ENCODE measurements around the gene CCDC17. TPM values are rescaled to one million over a fixed set of nuclear protein-coding genes. Genes with fewer than 3 reads are reported as not detected.

CCDC17 gene
- total RNA-seq, 2 donors from 2014 or later = 2.5 to 5.1 TPM

GRCh38 chr1:45656573-45657226 lies 32.8 kb upstream of the CCDC17 start:
- WGBS, 2 experiments (ENCODE audit: insufficient coverage in 1 of 2, insufficient read length in 1 of 2) = 98 to 100% methylated on average over 1 to 3 of the region's 3 CpGs
- Histone ChIP-seq H3K4me1 (ENCODE audit: control insufficient read depth, insufficient read depth, low read length) (no peaks in the 10 kb centered on the region), H3K9ac (ENCODE audit: extremely low read depth, low read length, poor library complexity, severe bottlenecking) (no peak overlapping the region), H3K9me3 (ENCODE audit: control insufficient read depth, low read length) (no peaks in the 10 kb centered on the region), H3K36me3 (ENCODE audit: control insufficient read depth, insufficient read depth, low read length) (peaks cover 91% of the 10 kb centered on the region), H3K27ac (ENCODE audit: low read depth, low read length) (no peak overlapping the region), H3K4me3 (ENCODE audit: low read length) (no peak overlapping the region), H3K27me3 (ENCODE audit: control insufficient read depth, insufficient read depth, low read length, poor library complexity, severe bottlenecking) (no peaks in the 10 kb centered on the region)
- H3K9me3 Mint-ChIP-seq = no peaks in the 10 kb centered on the region
- TF ChIP-seq CTCF (conservative IDR thresholded peaks at IDR 0.05) = no peak
- peaks cover 81% of the 10 kb centered on the region for H3K36me3 Mint-ChIP-seq (ENCODE audit: low read depth)
- no peaks in the 10 kb centered on the region for H3K27me3 Mint-ChIP-seq (ENCODE audit: insufficient read depth)
- H3K4me1 Mint-ChIP-seq = no peaks in the 10 kb centered on the region
- no peak overlapping the region for H3K27ac Mint-ChIP-seq
- no peak overlapping the region for H3K4me3 Mint-ChIP-seq
- DNase-seq = no peak

GRCh38 chr1:45654540-45655280 lies 30.9 kb upstream of the CCDC17 start:
- Histone ChIP-seq H3K36me3 (ENCODE audit: control insufficient read depth, insufficient read depth, low read length) (peaks cover 98% of the 10 kb centered on the region), H3K9ac (ENCODE audit: extremely low read depth, low read length, poor library complexity, severe bottlenecking) (no peak overlapping the region), H3K4me3 (ENCODE audit: low read length) (no peak overlapping the region), H3K9me3 (ENCODE audit: control insufficient read depth, low read length) (no peaks in the 10 kb centered on the region), H3K4me1 (ENCODE audit: control insufficient read depth, insufficient read depth, low read length) (no peaks in the 10 kb centered on the region), H3K27me3 (ENCODE audit: control insufficient read depth, insufficient read depth, low read length, poor library complexity, severe bottlenecking) (no peaks in the 10 kb centered on the region), H3K27ac (ENCODE audit: low read depth, low read length) (no peak overlapping the region)
- Mint-ChIP-seq H3K27ac (no peak overlapping the region), H3K4me1 (peaks cover 3% of the 10 kb centered on the region), H3K9me3 (no peaks in the 10 kb centered on the region), H3K36me3 (ENCODE audit: low read depth) (peaks cover 85% of the 10 kb centered on the region), H3K27me3 (ENCODE audit: insufficient read depth) (no peaks in the 10 kb centered on the region), H3K4me3 (no peak overlapping the region)
- no peak for TF ChIP-seq CTCF (conservative IDR thresholded peaks at IDR 0.05)
- DNase-seq = no peak
- 96% methylated on average over 6 to 12 of the region's 12 CpGs for WGBS, 2 experiments (ENCODE audit: insufficient coverage in 1 of 2, insufficient read length in 1 of 2)

- peaks cover 66% of the 10 kb centered on the region for H3K36me3 Mint-ChIP-seq (ENCODE audit: low read depth)
- Histone ChIP-seq H3K27me3 (ENCODE audit: control insufficient read depth, insufficient read depth, low read length, poor library complexity, severe bottlenecking) (no peaks in the 10 kb centered on the region), H3K4me1 (ENCODE audit: control insufficient read depth, insufficient read depth, low read length) (no peaks in the 10 kb centered on the region), H3K9me3 (ENCODE audit: control insufficient read depth, low read length) (no peaks in the 10 kb centered on the region), H3K36me3 (ENCODE audit: control insufficient read depth, insufficient read depth, low read length) (peaks cover 79% of the 10 kb centered on the region), H3K27ac (ENCODE audit: low read depth, low read length) (no peak overlapping the region), H3K9ac (ENCODE audit: extremely low read depth, low read length, poor library complexity, severe bottlenecking) (no peak overlapping the region), H3K4me3 (ENCODE audit: low read length) (no peak overlapping the region)
- TF ChIP-seq CTCF (conservative IDR thresholded peaks at IDR 0.05) = no peak
- DNase-seq = no peak
- no peak overlapping the region for H3K4me3 Mint-ChIP-seq
- 94% methylated on average over 8 to 9 of the region's 9 CpGs for WGBS, 2 experiments (ENCODE audit: insufficient coverage in 1 of 2, insufficient read length in 1 of 2)
- H3K9me3 Mint-ChIP-seq = no peaks in the 10 kb centered on the region
- H3K27ac Mint-ChIP-seq = peak overlapping the region; percentile 30
- H3K4me1 Mint-ChIP-seq = peaks cover 3% of the 10 kb centered on the region
- no peaks in the 10 kb centered on the region for H3K27me3 Mint-ChIP-seq (ENCODE audit: insufficient read depth)
These were observed 23.6 kb upstream of the CCDC17 start for GRCh38 chr1:45647248-45648021.
